Loucy (cell line): ENCODE data around the gene UGT3A1.

Experiments used
- EZH2phosphoT487 ChIP-seq: fragments of 200-600 bp; IDR thresholded peaks from 2 replicates; pipeline ENCODE4 v1.6.1; 2018; ENCODE audit warnings: antibody characterized with exemption, mild to moderate bottlenecking, moderate library complexity, borderline replicate concordance
- TF ChIP-seq, protein P1 (sequence below): fragments of 200-600 bp; sonication (generic); conservative IDR thresholded peaks from 2 replicates; pipeline ENCODE4 v1.5.1; 2014; ENCODE audit warnings: mild to moderate bottlenecking, antibody characterized with exemption, low read length

DNA sequence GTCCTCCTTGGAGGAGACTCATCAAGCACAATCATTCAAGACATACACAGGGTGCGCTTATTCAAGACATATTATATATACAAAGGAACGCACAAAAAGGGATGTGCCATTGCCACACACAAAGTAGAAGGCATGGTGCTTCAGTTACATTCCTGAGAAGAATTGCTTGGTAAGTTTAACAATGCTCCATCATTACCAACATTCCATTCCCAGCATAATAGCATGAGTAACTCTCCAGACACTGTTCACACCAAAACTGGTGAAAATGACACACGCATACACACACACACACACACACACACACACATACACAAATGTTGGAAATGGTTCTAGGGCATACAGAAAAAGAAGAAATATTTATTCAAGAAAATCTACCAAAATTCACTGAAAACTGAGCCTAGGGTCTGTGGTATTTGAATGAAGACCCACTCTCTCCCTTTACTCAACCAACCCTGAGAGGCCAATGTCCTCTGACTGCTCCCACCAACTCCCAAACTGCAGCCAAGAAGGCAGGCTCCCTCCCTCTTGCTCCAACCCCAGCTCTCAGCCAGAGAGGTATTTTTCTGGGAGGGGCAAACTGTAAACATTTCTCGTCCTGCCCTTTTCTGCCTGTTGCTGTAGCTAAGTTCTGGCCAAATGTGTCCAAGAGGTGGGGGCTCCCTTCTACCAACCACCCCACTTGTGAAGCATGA lies 19.9 kb downstream of the UGT3A1 start:
- TF ChIP-seq, protein P1, sequence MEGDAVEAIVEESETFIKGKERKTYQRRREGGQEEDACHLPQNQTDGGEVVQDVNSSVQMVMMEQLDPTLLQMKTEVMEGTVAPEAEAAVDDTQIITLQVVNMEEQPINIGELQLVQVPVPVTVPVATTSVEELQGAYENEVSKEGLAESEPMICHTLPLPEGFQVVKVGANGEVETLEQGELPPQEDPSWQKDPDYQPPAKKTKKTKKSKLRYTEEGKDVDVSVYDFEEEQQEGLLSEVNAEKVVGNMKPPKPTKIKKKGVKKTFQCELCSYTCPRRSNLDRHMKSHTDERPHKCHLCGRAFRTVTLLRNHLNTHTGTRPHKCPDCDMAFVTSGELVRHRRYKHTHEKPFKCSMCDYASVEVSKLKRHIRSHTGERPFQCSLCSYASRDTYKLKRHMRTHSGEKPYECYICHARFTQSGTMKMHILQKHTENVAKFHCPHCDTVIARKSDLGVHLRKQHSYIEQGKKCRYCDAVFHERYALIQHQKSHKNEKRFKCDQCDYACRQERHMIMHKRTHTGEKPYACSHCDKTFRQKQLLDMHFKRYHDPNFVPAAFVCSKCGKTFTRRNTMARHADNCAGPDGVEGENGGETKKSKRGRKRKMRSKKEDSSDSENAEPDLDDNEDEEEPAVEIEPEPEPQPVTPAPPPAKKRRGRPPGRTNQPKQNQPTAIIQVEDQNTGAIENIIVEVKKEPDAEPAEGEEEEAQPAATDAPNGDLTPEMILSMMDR: no peak
- no peak for TF ChIP-seq EZH2phosphoT487
